GM23248 (cell line): ENCODE results near the gene DMC1.

Experiments
- EZH2 ChIP-seq: fragments of 200-600 bp; sonication (generic); IDR thresholded peaks from 2 replicates; pipeline ENCODE4 v1.6.1; 2018; ENCODE audit warnings: antibody characterized with exemption, mild to moderate bottlenecking; ENCODE audit not compliant: insufficient read depth, poor library complexity, severe bottlenecking
- EZH2phosphoT487 ChIP-seq: fragments of 200-600 bp; sonication (generic); IDR thresholded peaks from 2 replicates; pipeline ENCODE4 v1.6.1; 2018; ENCODE audit warnings: antibody characterized with exemption, moderate library complexity, mild to moderate bottlenecking, low read depth; ENCODE audit not compliant: insufficient read depth

GRCh38 chr22:38611559-38611958, 41.6 kb upstream of the DMC1 start:
- TF ChIP-seq EZH2 (no peak), EZH2phosphoT487 (no peak)
